Stimulated activated CD8-positive, alpha-beta memory T cell treated with anti-CD3 and anti-CD28 coated beads, Interleukin-7, amount 100 ng/mL, for 24 hours (primary cell): Measurements from ENCODE around the gene GNPTAB.

ENCODE experiments used
- DNase-seq: peaks from one replicate; pipeline ENCODE4 v3.0.0-alpha.2; 2020; ENCODE audit warnings: low read depth

GNPTAB gene

GRCh38 chr12:101696251-101697196 lies 134.2 kb downstream of the GNPTAB start:
- no peak for DNase-seq

GRCh38 chr12:101695706-101696105 lies 135.1 kb downstream of the GNPTAB start:
- no peak for DNase-seq
